Fibroblast of pulmonary artery (primary cell): ENCODE measurements around the gene PHACTR3.

Experiments
- DNase-seq: peaks from one replicate; pipeline ENCODE4 v3.0.0-alpha.2; 2010; ENCODE audit warnings: low read depth
- H3K4me3 ChIP-seq: replicated peaks from 2 replicates; pipeline ENCODE4 v1.5.1; 2011; ENCODE audit warnings: low read depth, mild to moderate bottlenecking, control low read depth, low read length, moderate library complexity
- CTCF ChIP-seq: IDR thresholded peaks from 2 replicates; pipeline ENCODE4 v1.5.1; 2011; ENCODE audit warnings: mild to moderate bottlenecking, control low read depth, low read length, inconsistent platforms; ENCODE audit errors: missing control alignments

PHACTR3 gene

GRCh38 chr20:59684685-59685242 is 80.4 kb downstream of the PHACTR3 start:
- TF ChIP-seq CTCF: no peak
- H3K4me3 ChIP-seq: no peak overlapping the region

GRCh38 chr20:59686404-59687346 is 82.3 kb downstream of the PHACTR3 start:
- no peak for DNase-seq
- no peak for TF ChIP-seq CTCF
- H3K4me3 ChIP-seq: no peak overlapping the region

More at GRCh38 chr20:59684685-59685242, 80.4 kb downstream of the PHACTR3 start:
- DNase-seq: no peak

- no peak for TF ChIP-seq CTCF
- no peak overlapping the region for H3K4me3 ChIP-seq
- no peak for DNase-seq
These were observed 84.0 kb downstream of the PHACTR3 start for GRCh38 chr20:59688356-59688755.

GRCh38 chr20:59688999-59689398 is 84.7 kb downstream of the PHACTR3 start:
- no peak for TF ChIP-seq CTCF
- H3K4me3 ChIP-seq: no peak overlapping the region
- DNase-seq: no peak

GRCh38 chr20:59690101-59690500 is 85.8 kb downstream of the PHACTR3 start:
- no peak for DNase-seq
- H3K4me3 ChIP-seq: no peak overlapping the region
- no peak for TF ChIP-seq CTCF

- no peak overlapping the region for H3K4me3 ChIP-seq
- no peak for TF ChIP-seq CTCF
- DNase-seq: no peak
These were observed 86.6 kb downstream of the PHACTR3 start for GRCh38 chr20:59690976-59691375.
